OCI-LY3 (cell line): Measurements from ENCODE around the gene MTURN.

Source experiments
- H2AFZ ChIP-seq: fragments of 200-600, 300-600 bp; shearing (Covaris generic); 2 replicates; pipeline ENCODE4 v1.6.0; 2014; ENCODE audit warnings: antibody characterized with exemption, low read depth, low read length
- H3K27ac ChIP-seq: fragments of 200-600, 300-600 bp; sonication (generic); 2 replicates; pipeline ENCODE4 v1.5.1; 2014; ENCODE audit warnings: mild to moderate bottlenecking, low read length, moderate library complexity, mixed read lengths
- H3K27me3 ChIP-seq: fragments of 200-600, 300-600 bp; sonication (generic); 2 replicates; pipeline ENCODE4 v1.6.1; 2014; ENCODE audit warnings: low read depth, low read length, mixed read lengths
- H3K36me3 ChIP-seq: fragments of 200-600, 300-600 bp; sonication (generic); replicated peaks from 2 replicates; pipeline ENCODE3; 2014; ENCODE audit warnings: low read depth, low read length, mixed read lengths
- H3K4me1 ChIP-seq: fragments of 300-600, 200-600 bp; sonication (generic); 2 replicates; pipeline ENCODE4 v1.6.1; 2014; ENCODE audit warnings: low read length, mixed read lengths
- H3K4me2 ChIP-seq: fragments of 200-600, 300-600 bp; sonication (generic); 2 replicates; pipeline ENCODE4 v1.6.1; 2014; ENCODE audit warnings: low read length, mixed read lengths
- H3K4me3 ChIP-seq: fragments of 300-600, 200-600 bp; sonication (generic); 2 replicates; pipeline ENCODE4 v1.5.1; 2014; ENCODE audit warnings: antibody characterized with exemption, mild to moderate bottlenecking, low read length, moderate library complexity
- H3K79me2 ChIP-seq: fragments of 300-600, 200-600 bp; shearing (Covaris generic); 2 replicates; pipeline ENCODE4 v1.6.1; 2014; ENCODE audit warnings: mild to moderate bottlenecking, low read length, mixed read lengths
- H3K9ac ChIP-seq: fragments of 300-600, 200-600 bp; shearing (Covaris generic); 2 replicates; pipeline ENCODE4 v1.6.0; 2014; ENCODE audit warnings: mild to moderate bottlenecking, low read length, moderate library complexity
- H3K9me3 ChIP-seq: fragments of 200-600, 300-600 bp; shearing (Covaris generic); 2 replicates; pipeline ENCODE4 v1.6.1; 2014; ENCODE audit warnings: low read length, mixed read lengths; ENCODE audit not compliant: insufficient read depth
- H4K20me1 ChIP-seq: fragments of 200-600, 300-600 bp; sonication (generic); 2 replicates; pipeline ENCODE4 v1.6.1; 2016; ENCODE audit warnings: low read length, mixed read lengths; ENCODE audit not compliant: insufficient read depth
- CTCF ChIP-seq: fragments of 200-600, 300-600 bp; sonication (generic); IDR thresholded peaks from 2 replicates; pipeline ENCODE4 v1.5.1; 2014; ENCODE audit warnings: antibody characterized with exemption, low read length, low read depth
- EZH2phosphoT487 ChIP-seq: fragments of 200-600 bp; shearing (Covaris generic); IDR thresholded peaks from 2 replicates; pipeline ENCODE4 v1.6.1; 2018; ENCODE audit warnings: antibody characterized with exemption, mixed run types, low read depth

Gene MTURN

GRCh38 chr7:30171766-30172447, 37.1 kb downstream of the MTURN start:
- no peak overlapping the region for H3K4me3 ChIP-seq
- H3K4me1 ChIP-seq = peaks cover 7% of the 10 kb centered on the region
- no peak overlapping the region for H3K9ac ChIP-seq
- no peak for TF ChIP-seq CTCF
- TF ChIP-seq EZH2phosphoT487 = no peak
- H2AFZ ChIP-seq = no peak overlapping the region
- H3K27ac ChIP-seq = no peak overlapping the region
- H3K36me3 ChIP-seq = no peaks in the 10 kb centered on the region
- no peaks in the 10 kb centered on the region for H4K20me1 ChIP-seq
- no peak overlapping the region for H3K4me2 ChIP-seq
- no peaks in the 10 kb centered on the region for H3K79me2 ChIP-seq
- H3K9me3 ChIP-seq = no peaks in the 10 kb centered on the region
- no peaks in the 10 kb centered on the region for H3K27me3 ChIP-seq

GRCh38 chr7:30172451-30172850, 37.7 kb downstream of the MTURN start:
- no peak overlapping the region for H2AFZ ChIP-seq
- H3K9ac ChIP-seq = no peak overlapping the region
- H3K4me2 ChIP-seq = no peak overlapping the region
- H3K36me3 ChIP-seq = no peaks in the 10 kb centered on the region
- H3K79me2 ChIP-seq = no peaks in the 10 kb centered on the region
- no peak overlapping the region for H3K27ac ChIP-seq
- H3K4me3 ChIP-seq = no peak overlapping the region
- H3K4me1 ChIP-seq = peaks cover 7% of the 10 kb centered on the region
- TF ChIP-seq CTCF (no peak), EZH2phosphoT487 (no peak)
- no peaks in the 10 kb centered on the region for H4K20me1 ChIP-seq
- no peaks in the 10 kb centered on the region for H3K27me3 ChIP-seq
- no peaks in the 10 kb centered on the region for H3K9me3 ChIP-seq

- Histone ChIP-seq H3K27ac (no peak overlapping the region), H3K4me1 (peaks cover 7% of the 10 kb centered on the region), H3K36me3 (no peaks in the 10 kb centered on the region), H2AFZ (no peak overlapping the region), H3K9me3 (no peaks in the 10 kb centered on the region), H3K4me3 (no peak overlapping the region), H3K4me2 (no peak overlapping the region), H3K79me2 (no peaks in the 10 kb centered on the region), H3K9ac (no peak overlapping the region), H3K27me3 (no peaks in the 10 kb centered on the region), H4K20me1 (no peaks in the 10 kb centered on the region)
- TF ChIP-seq CTCF = no peak
- TF ChIP-seq EZH2phosphoT487 = no peak
Measured at GRCh38 chr7:30173058-30173897, 38.5 kb downstream of the MTURN start.

GRCh38 chr7:30175180-30175579, 40.4 kb downstream of the MTURN start:
- Histone ChIP-seq H3K79me2 (no peaks in the 10 kb centered on the region), H3K36me3 (no peaks in the 10 kb centered on the region), H2AFZ (no peak overlapping the region), H3K9ac (no peak overlapping the region), H3K9me3 (no peaks in the 10 kb centered on the region), H3K4me3 (no peak overlapping the region), H3K27me3 (no peaks in the 10 kb centered on the region), H3K4me2 (no peak overlapping the region), H4K20me1 (no peaks in the 10 kb centered on the region), H3K4me1 (peaks cover 26% of the 10 kb centered on the region), H3K27ac (no peak overlapping the region)
- TF ChIP-seq CTCF (no peak), EZH2phosphoT487 (no peak)
